ENCODE data around the gene TSPAN18. TPM values are rescaled to one million over a fixed set of nuclear protein-coding genes. Genes with fewer than 3 reads are reported as not detected.

The TSPAN18 gene
- total and polyA plus RNA-seq, 2 of the 4 experiments (the other 2 are of a cell fraction): 0.36 to 1.1 TPM

DNA sequence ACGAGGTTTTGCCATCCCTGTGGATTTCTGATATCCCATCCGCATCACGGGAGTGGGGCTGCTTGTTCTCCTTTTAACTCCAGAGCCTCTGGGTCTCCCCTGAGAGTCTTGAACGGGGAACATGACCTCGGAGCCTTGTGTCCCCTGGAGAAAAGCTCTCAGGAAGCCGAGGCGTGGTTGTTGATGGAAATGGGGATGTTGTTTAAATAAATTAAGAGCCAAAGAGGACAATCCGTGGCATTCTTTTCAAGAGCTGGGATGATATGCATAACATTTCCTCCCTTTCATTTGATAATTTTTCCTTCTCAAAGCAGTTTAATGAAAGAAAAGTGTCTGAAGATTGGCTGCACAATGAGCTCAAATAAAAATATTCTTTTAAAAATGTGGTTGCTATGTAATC, 14.2 kb downstream of the TSPAN18 start:
- Histone ChIP-seq H2AFZ (replicated peaks; ENCODE audit: low read length, poor library complexity) (no peak overlapping the region), H3K14ac (replicated peaks; ENCODE audit: low read depth, low read length) (no peak overlapping the region), H2AK9ac (replicated peaks; ENCODE audit: low read depth, low read length, poor library complexity) (no peak overlapping the region), H4K20me1 (ENCODE audit: insufficient read depth, low read length) (no peaks in the 10 kb centered on the region; the same call in 1 of the 2 replicates), H3K18ac (ENCODE audit: low read depth, low read length) (no peak overlapping the region), H3K27ac (ENCODE audit: insufficient read depth, low read length) (no peak overlapping the region), H4K5ac (ENCODE audit: low read depth, low read length) (no peak overlapping the region), H4K8ac (ENCODE audit: low read depth in 2 of 2, low read length in 2 of 2) (no peak overlapping the region), H2BK120ac (ENCODE audit: low read depth, low read length) (no peak overlapping the region), H3K9me1 (ENCODE audit: insufficient read depth, low read length) (no peaks in the 10 kb centered on the region), H3K27me3 (ENCODE audit: control insufficient read depth, insufficient read depth, low read length) (peaks cover 47% of the 10 kb centered on the region), H3K36me3 (ENCODE audit: control insufficient read depth, insufficient read depth, low read length) (no peaks in the 10 kb centered on the region), H3K4me2 (ENCODE audit: low read depth, low read length) (no peak overlapping the region), H3K4ac (ENCODE audit: low read depth, low read length) (no peak overlapping the region), H3K56ac (ENCODE audit: extremely low read depth, insufficient read depth, low read length) (no peak overlapping the region), H2AK5ac (ENCODE audit: low read depth, low read length) (no peak overlapping the region), H4K91ac (ENCODE audit: insufficient read depth, low read depth, low read length) (no peak overlapping the region), H2BK5ac (ENCODE audit: low read depth, low read length, poor library complexity, severe bottlenecking) (no peak overlapping the region), H3K4me1 (ENCODE audit: control insufficient read depth, insufficient read depth, low read length) (peaks cover 8% of the 10 kb centered on the region; the same call in 1 of the 2 replicates), H3K4me3 (ENCODE audit: insufficient read depth, low read depth, low read length) (no peak overlapping the region), H2BK20ac (ENCODE audit: low read depth, low read length) (no peak overlapping the region), H3K9me3 (ENCODE audit: control insufficient read depth, insufficient read depth, low read length) (no peaks in the 10 kb centered on the region), H3K9ac (ENCODE audit: low read depth, low read length) (no peak overlapping the region), H3K79me1 (ENCODE audit: low read depth in 1 of 2, low read length in 2 of 2) (no peaks in the 10 kb centered on the region), H3K23ac (ENCODE audit: low read depth, low read length) (no peak overlapping the region), H2BK15ac (ENCODE audit: low read depth, low read length) (no peak overlapping the region)
- ATAC-seq (ENCODE audit: low read depth) (no peak), DNase-seq (no peak)
- WGBS, 2 experiments (ENCODE audit: extremely low coverage in 2 of 2, insufficient read length in 1 of 2): no CpG with 5 or more reads among the region's 8 CpGs
- no TSS peak for BruUV-seq (replicated peaks)
- ChIA-PET POLR2A (ENCODE audit: unreplicated experiment) (no interaction called here), CTCF (no interaction called here)
- TF ChIP-seq USF2 (IDR thresholded peaks at IDR 0.05; ENCODE audit: low read depth, low read length) (no peak), BHLHE40 (IDR thresholded peaks at IDR 0.05; ENCODE audit: low read depth, low read length) (no peak), SMC3 (IDR thresholded peaks at IDR 0.05; ENCODE audit: low read depth, low read length) (no peak), RAD21 (IDR thresholded peaks at IDR 0.05; ENCODE audit: low read length) (no peak), FOS (IDR thresholded peaks at IDR 0.05; ENCODE audit: low read depth, low read length) (no peak), CEBPB (IDR thresholded peaks at IDR 0.05; ENCODE audit: low read depth, low read length) (no peak), POLR2A (IDR thresholded peaks at IDR 0.05; ENCODE audit: low read depth, low read length) (no peak), MAFK (IDR thresholded peaks at IDR 0.05; ENCODE audit: low read depth, low read length) (no peak)
- TF ChIP-seq, protein P1, sequence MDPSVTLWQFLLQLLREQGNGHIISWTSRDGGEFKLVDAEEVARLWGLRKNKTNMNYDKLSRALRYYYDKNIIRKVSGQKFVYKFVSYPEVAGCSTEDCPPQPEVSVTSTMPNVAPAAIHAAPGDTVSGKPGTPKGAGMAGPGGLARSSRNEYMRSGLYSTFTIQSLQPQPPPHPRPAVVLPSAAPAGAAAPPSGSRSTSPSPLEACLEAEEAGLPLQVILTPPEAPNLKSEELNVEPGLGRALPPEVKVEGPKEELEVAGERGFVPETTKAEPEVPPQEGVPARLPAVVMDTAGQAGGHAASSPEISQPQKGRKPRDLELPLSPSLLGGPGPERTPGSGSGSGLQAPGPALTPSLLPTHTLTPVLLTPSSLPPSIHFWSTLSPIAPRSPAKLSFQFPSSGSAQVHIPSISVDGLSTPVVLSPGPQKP (IDR thresholded peaks at IDR 0.05; ENCODE audit: borderline replicate concordance, low read depth, low read length): no peak
- in situ Hi-C loops (cut with MboI; ENCODE audit: low sequenced_read_pairs) (no loop called here), dilution Hi-C loops (cut with HindIII; ENCODE audit: low sequenced_read_pairs, unreplicated experiment) (no loop called here), intact Hi-C loops (cut with micrococcal nuclease) (no loop called here)

Data from IMR-90 (cell line).